Mesothelial cell of epicardium (in vitro differentiated cells): ENCODE data around the gene CHMP4B. TPM values are rescaled to one million over a fixed set of nuclear protein-coding genes. Genes with fewer than 3 reads are reported as not detected.

Experiments used
- DNase-seq, 2 experiments: peaks; one replicate each; pipeline ENCODE4 v3.0.0; 2021; ENCODE audit warnings: low spot score in 2 of 2; ENCODE audit not compliant: unreplicated experiment in 2 of 2
- H3K27ac Mint-ChIP-seq: 2 replicates; pipeline ENCODE4 v1.8.0; 2021; ENCODE audit warnings: mixed read lengths
- H3K27me3 Mint-ChIP-seq: 2 replicates; pipeline ENCODE4 v1.8.0; 2021; ENCODE audit warnings: low read depth, mixed read lengths
- H3K36me3 Mint-ChIP-seq: 2 replicates; pipeline ENCODE4 v1.8.0; 2021; ENCODE audit warnings: mixed read lengths
- H3K4me1 Mint-ChIP-seq: 2 replicates; pipeline ENCODE4 v1.8.0; 2021; ENCODE audit warnings: mixed read lengths
- H3K4me3 Mint-ChIP-seq: 2 replicates; pipeline ENCODE4 v1.8.0; 2021; ENCODE audit warnings: mild to moderate bottlenecking, moderate library complexity, mixed read lengths
- H3K9me3 Mint-ChIP-seq: 2 replicates; pipeline ENCODE4 v1.8.0; 2021; ENCODE audit warnings: mixed read lengths
- CTCF ChIP-seq: fragments of 200-600 bp; sonication (generic); IDR thresholded peaks from one replicate; pipeline ENCODE4 v1.5.0; 2021; ENCODE audit warnings: antibody characterized with exemption; ENCODE audit not compliant: unreplicated experiment
- total RNA-seq: library from RNA; stranded (reverse); gene quantifications from 3 replicates; pipeline ENCODE4 v1.2.1, GENCODE V29; 2021

CHMP4B gene
- total RNA-seq, 1 donor from 2014 or later, result 76.9 TPM

DNA sequence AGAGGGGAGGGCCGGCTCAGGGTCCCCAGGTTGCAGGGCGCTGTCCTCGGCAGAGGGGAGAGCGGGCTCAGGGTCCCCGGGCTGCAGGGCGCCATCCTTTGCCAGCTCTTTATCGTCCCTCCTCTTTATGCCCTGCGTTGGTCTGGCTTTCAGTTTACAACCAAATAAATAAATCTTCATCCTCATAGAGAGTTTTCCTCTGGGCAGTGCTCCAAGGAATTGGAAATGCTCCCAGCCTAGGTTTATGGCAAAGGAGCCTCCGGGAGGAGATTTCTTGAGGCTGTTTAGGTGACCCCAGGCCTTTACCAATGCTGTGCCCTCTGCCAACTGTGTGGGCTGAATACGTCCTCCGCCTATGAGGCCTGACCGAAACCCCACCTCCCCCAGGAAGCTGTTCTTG lies 60.2 kb downstream of the CHMP4B start:
- H3K9me3 Mint-ChIP-seq, result no peaks in the 10 kb centered on the region
- no peaks in the 10 kb centered on the region for H3K4me1 Mint-ChIP-seq
- H3K36me3 Mint-ChIP-seq, result no peaks in the 10 kb centered on the region
- DNase-seq, result no peak
- H3K27me3 Mint-ChIP-seq, result peaks cover 1% of the 10 kb centered on the region
- no peak for TF ChIP-seq CTCF
- no peak overlapping the region for H3K27ac Mint-ChIP-seq
- no peak overlapping the region for H3K4me3 Mint-ChIP-seq

DNA sequence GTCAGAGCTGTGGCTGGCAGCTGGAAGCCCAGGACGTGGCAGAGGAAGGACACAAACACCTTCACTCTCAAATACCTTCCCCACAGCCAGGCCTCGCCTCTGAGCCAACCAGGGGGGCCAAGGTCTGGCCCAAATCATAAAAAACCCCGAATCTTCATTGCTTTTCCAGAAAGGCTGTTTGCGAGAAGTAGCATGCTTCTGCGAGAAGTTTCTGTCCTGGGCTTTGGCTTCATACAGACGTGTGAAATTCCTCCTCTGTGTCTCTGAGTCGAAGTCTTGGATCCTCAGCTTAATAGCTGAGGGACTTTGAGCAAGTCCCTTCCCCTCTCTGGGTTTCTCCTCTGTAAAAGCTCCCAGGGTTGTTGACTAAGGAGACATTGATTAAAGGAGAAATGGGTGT lies 63.0 kb downstream of the CHMP4B start:
- TF ChIP-seq CTCF, result no peak
- Mint-ChIP-seq H3K36me3 (no peaks in the 10 kb centered on the region), H3K4me1 (no peaks in the 10 kb centered on the region), H3K4me3 (no peak overlapping the region), H3K9me3 (peaks cover 10% of the 10 kb centered on the region), H3K27me3 (peaks cover 1% of the 10 kb centered on the region), H3K27ac (no peak overlapping the region)
- DNase-seq, result no peak

- no peak for TF ChIP-seq CTCF
- peaks cover 1% of the 10 kb centered on the region for H3K27me3 Mint-ChIP-seq
These were observed 63.9 kb downstream of the CHMP4B start for GRCh38 chr20:33875055-33875454.

DNA sequence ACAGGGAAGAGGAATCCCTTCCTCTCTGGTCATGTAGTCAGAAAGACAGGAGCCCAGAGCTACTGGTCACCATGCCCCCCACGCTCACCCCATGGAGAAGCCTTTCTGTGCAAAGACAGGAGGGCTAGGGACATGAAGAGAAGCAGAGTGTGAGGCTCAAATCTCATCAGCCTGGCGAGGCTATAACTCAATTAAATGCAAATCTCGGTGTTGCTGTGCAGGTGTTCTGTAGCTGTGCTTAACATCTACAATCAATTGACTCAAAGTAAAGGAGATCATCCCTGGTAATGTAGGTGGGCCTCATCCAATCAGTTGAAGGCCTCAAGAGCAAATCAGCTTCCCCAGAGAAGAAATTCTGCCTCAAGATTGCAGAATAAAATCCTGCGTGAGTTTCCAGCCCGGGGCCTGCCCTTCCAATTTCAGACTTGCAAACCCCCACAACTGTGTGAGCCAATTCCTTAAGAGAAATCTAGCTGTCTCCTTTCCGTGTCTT lies 64.4 kb downstream of the CHMP4B start:
- no peak for DNase-seq
- TF ChIP-seq CTCF, result no peak
- no peak overlapping the region for H3K27ac Mint-ChIP-seq
- peaks cover 1% of the 10 kb centered on the region for H3K27me3 Mint-ChIP-seq
- no peaks in the 10 kb centered on the region for H3K4me1 Mint-ChIP-seq
- H3K4me3 Mint-ChIP-seq, result no peak overlapping the region
- H3K9me3 Mint-ChIP-seq, result peaks cover 15% of the 10 kb centered on the region
- H3K36me3 Mint-ChIP-seq, result no peaks in the 10 kb centered on the region

More at GRCh38 chr20:33875055-33875454, 63.9 kb downstream of the CHMP4B start:
- Mint-ChIP-seq H3K4me1 (no peaks in the 10 kb centered on the region), H3K4me3 (no peak overlapping the region), H3K9me3 (peaks cover 10% of the 10 kb centered on the region), H3K27ac (no peak overlapping the region), H3K36me3 (no peaks in the 10 kb centered on the region)
- DNase-seq, result no peak

DNA sequence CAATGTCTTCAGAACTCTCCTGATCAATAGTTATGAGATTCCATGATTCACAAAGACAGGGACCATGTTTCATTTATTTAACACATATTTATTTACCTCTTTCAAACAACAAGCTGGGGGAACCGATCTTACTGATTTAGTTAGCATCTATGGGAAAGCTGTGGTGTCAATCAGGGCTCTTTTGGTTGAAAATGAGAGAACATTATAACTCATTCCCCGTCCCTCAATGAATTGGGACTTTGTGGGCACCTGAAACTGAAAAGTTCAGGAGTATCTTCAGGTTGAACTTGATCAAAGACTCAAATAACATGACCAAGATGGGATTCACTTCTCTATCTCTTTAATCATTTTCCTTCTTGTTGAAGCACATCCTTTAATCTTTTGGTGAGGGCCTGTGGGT lies 67.4 kb downstream of the CHMP4B start:
- Mint-ChIP-seq H3K4me1 (no peaks in the 10 kb centered on the region), H3K4me3 (no peak overlapping the region), H3K27me3 (no peaks in the 10 kb centered on the region), H3K36me3 (no peaks in the 10 kb centered on the region), H3K27ac (no peak overlapping the region), H3K9me3 (peaks cover 15% of the 10 kb centered on the region)
- no peak for DNase-seq
- no peak for TF ChIP-seq CTCF

- DNase-seq, result no peak
- no peak for TF ChIP-seq CTCF
- Mint-ChIP-seq H3K27ac (no peak overlapping the region), H3K4me3 (no peak overlapping the region), H3K27me3 (no peaks in the 10 kb centered on the region), H3K4me1 (no peaks in the 10 kb centered on the region), H3K9me3 (peaks cover 15% of the 10 kb centered on the region), H3K36me3 (no peaks in the 10 kb centered on the region)
These were observed 69.2 kb downstream of the CHMP4B start for GRCh38 chr20:33880396-33880795.
